Activated CD4-positive, alpha-beta T cell treated with anti-CD3 and anti-CD28 coated beads, Interleukin-2, amount 50 U/mL, for 24 hours (primary cell): Measurements from ENCODE around the gene RAP1GAP.

Experiments used
- DNase-seq, 2 donors: peaks; one replicate each; pipeline ENCODE4 v3.0.0-alpha.2; 2020; ENCODE audit warnings: low read depth in 1 of 2, low spot score in 1 of 2

Gene RAP1GAP

GRCh38 chr1:21669258-21670058 is at the start of gene RAP1GAP:
TSS of gene RAP1GAP (minus strand) at chr1:21669357. CDS start at chr1:21620032, 49,325 bp downstream.
- no peak for DNase-seq

GRCh38 chr1:21716169-21716568 is 47.0 kb upstream of the RAP1GAP start:
- no peak for DNase-seq

- DNase-seq = no peak
Measured at GRCh38 chr1:21707891-21708290, 38.7 kb upstream of the RAP1GAP start.

- no peak for DNase-seq
Measured at GRCh38 chr1:21707086-21707840, 38.1 kb upstream of the RAP1GAP start.

- DNase-seq = no peak
Measured at GRCh38 chr1:21706151-21706835, 37.1 kb upstream of the RAP1GAP start.

GRCh38 chr1:21705303-21705980 is 36.3 kb upstream of the RAP1GAP start:
- no peak for DNase-seq

- DNase-seq = no peak
Measured at GRCh38 chr1:21704145-21704544, 35.0 kb upstream of the RAP1GAP start.

GRCh38 chr1:21703318-21703963 is 34.3 kb upstream of the RAP1GAP start:
- no peak for DNase-seq

GRCh38 chr1:21702780-21703179 is 33.6 kb upstream of the RAP1GAP start:
- no peak for DNase-seq

- DNase-seq = no peak
Measured at GRCh38 chr1:21701401-21701800, 32.2 kb upstream of the RAP1GAP start.

GRCh38 chr1:21700094-21700493 is 30.9 kb upstream of the RAP1GAP start:
- no peak for DNase-seq

GRCh38 chr1:21696931-21697330 is 27.8 kb upstream of the RAP1GAP start:
- DNase-seq = no peak

GRCh38 chr1:21693732-21694131 is 24.6 kb upstream of the RAP1GAP start:
- no peak for DNase-seq

- no peak for DNase-seq
Measured at GRCh38 chr1:21691739-21692138, 22.6 kb upstream of the RAP1GAP start.

GRCh38 chr1:21689661-21690372 is 20.7 kb upstream of the RAP1GAP start:
- DNase-seq = no peak

GRCh38 chr1:21687081-21687529 is 17.9 kb upstream of the RAP1GAP start:
- no peak for DNase-seq

- no peak for DNase-seq
Measured at GRCh38 chr1:21685946-21686678, 17.0 kb upstream of the RAP1GAP start.

GRCh38 chr1:21681426-21681825 is 12.3 kb upstream of the RAP1GAP start:
- DNase-seq = no peak

GRCh38 chr1:21680918-21681317 is 11.8 kb upstream of the RAP1GAP start:
- no peak for DNase-seq
